ENCODE results near the gene DNAJC24. TPM values are rescaled to one million over a fixed set of nuclear protein-coding genes. Genes with fewer than 3 reads are reported as not detected.

Gene DNAJC24
- total RNA-seq, 1 donor from 2014 or later = 26.3 TPM

DNA sequence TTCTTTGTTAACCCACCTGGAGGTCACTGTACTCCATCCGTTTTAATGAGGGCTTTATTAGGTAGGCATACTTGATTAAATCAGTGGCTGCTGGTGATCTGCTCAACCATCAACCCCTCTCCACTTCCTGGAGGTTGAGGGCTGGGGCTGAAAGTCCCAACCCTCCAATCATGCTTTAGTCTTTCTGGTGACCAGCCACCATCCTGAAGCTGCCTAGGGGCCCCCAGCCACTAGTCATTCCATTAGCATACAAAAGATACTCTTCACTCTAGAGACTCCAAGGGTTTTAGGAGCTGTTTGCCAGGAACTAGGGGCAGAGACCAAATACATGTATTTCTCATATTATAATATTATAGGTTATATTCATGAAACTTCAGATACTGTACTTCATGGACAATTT, 13.5 kb downstream of the DNAJC24 start:
- CTCF ChIA-PET = no interaction called here
- H3K9me3 Mint-ChIP-seq = no peaks in the 10 kb centered on the region
- POLR2A ChIA-PET = no interaction called here
- intact Hi-C loops (cut with micrococcal nuclease) = no loop called here
- H3K4me1 Mint-ChIP-seq = no peaks in the 10 kb centered on the region
- TF ChIP-seq, protein P1, sequence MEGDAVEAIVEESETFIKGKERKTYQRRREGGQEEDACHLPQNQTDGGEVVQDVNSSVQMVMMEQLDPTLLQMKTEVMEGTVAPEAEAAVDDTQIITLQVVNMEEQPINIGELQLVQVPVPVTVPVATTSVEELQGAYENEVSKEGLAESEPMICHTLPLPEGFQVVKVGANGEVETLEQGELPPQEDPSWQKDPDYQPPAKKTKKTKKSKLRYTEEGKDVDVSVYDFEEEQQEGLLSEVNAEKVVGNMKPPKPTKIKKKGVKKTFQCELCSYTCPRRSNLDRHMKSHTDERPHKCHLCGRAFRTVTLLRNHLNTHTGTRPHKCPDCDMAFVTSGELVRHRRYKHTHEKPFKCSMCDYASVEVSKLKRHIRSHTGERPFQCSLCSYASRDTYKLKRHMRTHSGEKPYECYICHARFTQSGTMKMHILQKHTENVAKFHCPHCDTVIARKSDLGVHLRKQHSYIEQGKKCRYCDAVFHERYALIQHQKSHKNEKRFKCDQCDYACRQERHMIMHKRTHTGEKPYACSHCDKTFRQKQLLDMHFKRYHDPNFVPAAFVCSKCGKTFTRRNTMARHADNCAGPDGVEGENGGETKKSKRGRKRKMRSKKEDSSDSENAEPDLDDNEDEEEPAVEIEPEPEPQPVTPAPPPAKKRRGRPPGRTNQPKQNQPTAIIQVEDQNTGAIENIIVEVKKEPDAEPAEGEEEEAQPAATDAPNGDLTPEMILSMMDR (IDR thresholded peaks at IDR 0.05) = no peak
- DNase-seq (no peak), ATAC-seq (ENCODE audit: low read depth) (no peak)
- no peaks in the 10 kb centered on the region for H3K27me3 Mint-ChIP-seq
- H3K36me3 Mint-ChIP-seq (ENCODE audit: low read depth) = peaks cover 12% of the 10 kb centered on the region
- no peak overlapping the region for H3K27ac Mint-ChIP-seq
- H3K4me3 Mint-ChIP-seq = no peak overlapping the region

DNA sequence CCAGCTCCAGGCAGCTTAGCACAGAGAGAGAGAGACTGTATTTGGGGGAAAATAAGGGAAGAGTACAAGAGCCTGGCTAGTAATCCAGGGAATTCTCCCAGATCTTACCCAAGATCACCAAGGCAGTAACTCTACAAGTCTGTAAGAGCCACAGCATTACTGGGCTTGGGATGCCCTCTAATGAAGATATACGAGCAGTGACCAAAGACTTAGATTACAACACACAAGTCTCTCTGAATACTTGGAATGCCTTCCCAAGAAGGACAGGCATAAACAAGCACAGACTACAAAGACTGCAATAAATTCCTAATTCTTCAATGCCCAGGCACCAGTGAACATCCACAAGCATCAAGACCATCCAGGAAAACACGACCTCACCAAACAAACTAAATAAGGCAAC, 17.7 kb downstream of the DNAJC24 start:
- Mint-ChIP-seq H3K27me3 (no peaks in the 10 kb centered on the region), H3K4me1 (no peaks in the 10 kb centered on the region), H3K36me3 (ENCODE audit: low read depth) (peaks cover 8% of the 10 kb centered on the region), H3K27ac (no peak overlapping the region), H3K9me3 (peaks cover 2% of the 10 kb centered on the region), H3K4me3 (no peak overlapping the region)
- POLR2A ChIA-PET = no interaction called here
- intact Hi-C loops (cut with micrococcal nuclease) = no loop called here
- TF ChIP-seq, protein P1 (IDR thresholded peaks at IDR 0.05) = no peak
- no peak for ATAC-seq (ENCODE audit: low read depth)
- DNase-seq = no peak
- CTCF ChIA-PET = no interaction called here

DNA sequence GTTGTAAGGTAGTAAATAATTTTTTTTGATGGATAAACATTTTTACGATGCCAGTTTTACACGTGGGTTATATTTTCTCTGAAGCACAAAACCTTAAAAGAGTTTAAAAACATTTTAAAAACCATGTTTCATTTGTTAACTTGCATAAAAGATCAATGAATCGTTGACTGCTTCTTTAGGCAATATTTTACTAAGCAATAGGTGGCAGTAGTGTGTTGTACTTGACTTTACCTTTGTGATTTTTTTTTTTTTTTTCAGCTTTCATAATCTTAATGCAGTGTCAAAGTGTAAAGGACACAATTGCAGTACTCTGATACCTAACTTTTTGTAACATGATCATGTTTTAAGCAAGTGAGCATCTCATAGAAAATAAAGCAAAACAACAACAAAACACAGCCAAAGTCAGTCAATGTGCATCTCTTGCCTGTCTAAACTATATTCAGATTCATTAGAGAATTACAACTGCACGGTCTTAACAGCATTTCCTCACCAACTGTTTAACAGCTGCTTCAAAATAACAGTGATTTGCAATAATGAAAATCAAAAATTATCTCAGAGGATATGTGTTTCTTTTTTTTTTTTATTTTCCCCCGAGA, 27.7 kb downstream of the DNAJC24 start:
- H3K27ac Mint-ChIP-seq = no peak overlapping the region
- no peaks in the 10 kb centered on the region for H3K27me3 Mint-ChIP-seq
- peaks cover 21% of the 10 kb centered on the region for H3K36me3 Mint-ChIP-seq (ENCODE audit: low read depth)
- intact Hi-C loops (cut with micrococcal nuclease) = loop anchor here (1.0 to 5.0 kb wide), 3 partner anchors 473 to 779 kb away; no protein-coding TSS in a partner anchor
- ATAC-seq (ENCODE audit: low read depth) (no peak), DNase-seq (no peak)
- TF ChIP-seq, protein P1 (IDR thresholded peaks at IDR 0.05) = peak; percentile 28
- ChIA-PET POLR2A (no interaction called here), CTCF (interaction anchor here (1.0 kb wide), 1 partner anchor 610 kb away, joined by 3 read pairs; no protein-coding TSS in a partner anchor)
- H3K4me1 Mint-ChIP-seq = no peaks in the 10 kb centered on the region
- H3K4me3 Mint-ChIP-seq = no peak overlapping the region
- peaks cover 6% of the 10 kb centered on the region for H3K9me3 Mint-ChIP-seq

DNA sequence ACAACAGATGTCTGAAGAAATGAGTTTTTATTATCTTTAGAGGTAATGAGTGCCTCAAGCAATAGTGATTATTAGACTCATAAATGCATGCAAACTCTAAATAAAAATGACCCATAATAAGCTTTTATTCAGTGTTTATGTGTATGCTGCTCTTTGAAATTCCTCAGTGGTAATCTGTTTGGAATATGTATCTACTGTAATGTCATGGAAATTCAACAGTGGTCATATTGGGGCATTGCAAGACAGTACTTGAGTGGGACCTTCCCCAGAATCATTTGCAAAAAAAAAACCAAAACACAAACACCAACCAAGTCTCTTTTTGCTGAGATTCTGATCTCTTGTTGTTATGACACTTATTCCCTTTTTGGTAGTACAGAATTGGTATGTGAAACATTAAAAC, 35.0 kb downstream of the DNAJC24 start:
- no peaks in the 10 kb centered on the region for H3K27me3 Mint-ChIP-seq
- peaks cover 6% of the 10 kb centered on the region for H3K9me3 Mint-ChIP-seq
- no peak overlapping the region for H3K4me3 Mint-ChIP-seq
- POLR2A ChIA-PET = no interaction called here
- H3K27ac Mint-ChIP-seq = no peak overlapping the region
- CTCF ChIA-PET = no interaction called here
- TF ChIP-seq, protein P1 (IDR thresholded peaks at IDR 0.05) = no peak
- H3K4me1 Mint-ChIP-seq = peaks cover 2% of the 10 kb centered on the region
- DNase-seq = no peak
- H3K36me3 Mint-ChIP-seq (ENCODE audit: low read depth) = peaks cover 21% of the 10 kb centered on the region
- intact Hi-C loops (cut with micrococcal nuclease) = no loop called here
- no peak for ATAC-seq (ENCODE audit: low read depth)

DNA sequence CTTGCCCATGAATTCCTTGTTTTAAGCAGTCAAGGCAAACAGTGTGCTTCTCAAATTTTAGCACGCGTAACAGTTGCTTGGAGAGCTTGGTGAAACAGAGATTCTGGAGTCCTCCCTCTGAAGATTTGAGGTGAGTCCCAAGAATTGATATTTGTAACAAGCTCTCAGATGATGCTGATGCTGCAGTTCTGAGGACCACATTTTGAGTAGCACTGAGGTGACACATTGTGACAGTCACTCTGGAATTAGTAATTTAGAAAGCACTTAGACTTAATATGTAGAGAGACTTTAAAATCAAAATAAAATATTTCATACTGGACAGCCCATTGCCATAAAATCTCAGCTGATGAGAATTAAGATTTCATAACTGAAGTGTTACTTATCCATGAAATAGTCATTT, 38.5 kb downstream of the DNAJC24 start:
- Mint-ChIP-seq H3K27ac (no peak overlapping the region), H3K4me1 (peaks cover 3% of the 10 kb centered on the region), H3K27me3 (no peaks in the 10 kb centered on the region), H3K4me3 (no peak overlapping the region), H3K36me3 (ENCODE audit: low read depth) (peaks cover 8% of the 10 kb centered on the region), H3K9me3 (peaks cover 3% of the 10 kb centered on the region)
- ATAC-seq (ENCODE audit: low read depth) (no peak), DNase-seq (no peak)
- TF ChIP-seq, protein P1 (IDR thresholded peaks at IDR 0.05) = no peak
- CTCF ChIA-PET = no interaction called here
- POLR2A ChIA-PET = no interaction called here
- intact Hi-C loops (cut with micrococcal nuclease) = no loop called here
